GM19328 (cell line): Measurements from ENCODE around the gene NR1H4.
"Not testable (repeated sequence)": the region's sequence is repeated elsewhere in the genome, so short reads cannot be mapped to it uniquely, and the experiment has no call there.

Experiments
- ATAC-seq: cut with Tn5 transposase; IDR thresholded peaks from one replicate; pipeline ENCODE4 v1.9.1; 2021; ENCODE audit warnings: mild to moderate bottlenecking, moderate library complexity; ENCODE audit not compliant: unreplicated experiment

The NR1H4 gene

DNA sequence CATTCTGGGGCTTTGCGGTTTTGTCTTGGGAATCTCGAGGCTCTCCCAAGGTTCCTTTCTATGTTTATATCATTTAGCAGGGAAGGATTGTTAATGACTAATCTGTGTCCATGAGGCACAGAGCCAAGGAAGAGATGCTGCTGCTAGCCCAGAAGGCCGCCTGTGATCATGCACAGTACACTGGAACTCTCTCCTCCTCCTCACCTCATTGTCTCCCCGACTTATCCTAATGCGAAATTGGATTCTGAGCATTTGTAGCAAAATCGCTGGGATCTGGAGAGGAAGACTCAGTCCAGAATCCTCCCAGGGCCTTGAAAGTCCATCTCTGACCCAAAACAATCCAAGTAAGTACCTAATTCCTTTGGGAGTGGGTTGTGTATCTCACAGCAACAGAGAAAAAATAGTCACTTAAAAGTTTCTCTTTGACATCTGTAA, at the start of gene NR1H4:
Gene NR1H4, plus strand, starts transcription at position 151 of the 435 bp plus-strand sequence. CDS start 19,458 bp downstream, outside the sequence.
- ATAC-seq = no peak

DNA sequence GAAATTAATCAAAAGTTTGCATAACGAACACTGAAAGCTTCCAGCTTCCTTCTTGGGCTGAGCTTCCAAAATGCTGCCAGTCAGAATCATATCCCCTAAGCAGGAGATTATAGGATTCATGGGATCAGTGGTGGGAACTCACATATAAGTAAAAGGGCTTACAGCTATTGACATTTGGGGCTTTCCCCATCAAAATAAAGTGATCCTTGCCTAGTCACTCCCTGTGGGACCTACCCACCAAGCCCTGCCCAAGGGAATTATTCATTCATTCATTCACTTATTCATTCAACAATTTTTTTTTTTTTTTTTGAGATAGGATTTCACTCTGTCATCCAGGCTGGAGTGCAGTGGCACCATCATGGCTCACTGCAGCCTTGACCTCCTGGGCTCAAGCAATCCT, 47.5 kb upstream of the NR1H4 start:
- ATAC-seq = no peak

DNA sequence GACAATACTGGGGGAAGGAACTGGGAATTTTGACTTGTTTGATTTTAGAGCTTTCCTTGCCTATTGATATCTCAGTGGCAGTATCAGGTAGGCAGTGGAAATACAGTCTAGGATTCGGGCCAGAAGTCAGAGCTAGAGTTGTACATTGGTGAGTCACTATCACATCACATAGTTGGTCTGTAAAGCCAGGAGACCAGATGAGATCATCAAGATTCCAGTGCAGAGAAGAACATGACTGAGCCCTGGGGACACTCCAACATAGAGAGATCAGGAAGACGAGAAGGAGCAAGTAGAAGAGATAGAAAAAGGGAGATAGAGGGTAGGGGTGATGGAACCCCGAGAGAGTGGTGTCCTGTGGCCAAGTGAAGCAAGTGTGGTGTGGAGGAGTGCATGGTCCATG, 46.6 kb upstream of the NR1H4 start:
- no peak for ATAC-seq

DNA sequence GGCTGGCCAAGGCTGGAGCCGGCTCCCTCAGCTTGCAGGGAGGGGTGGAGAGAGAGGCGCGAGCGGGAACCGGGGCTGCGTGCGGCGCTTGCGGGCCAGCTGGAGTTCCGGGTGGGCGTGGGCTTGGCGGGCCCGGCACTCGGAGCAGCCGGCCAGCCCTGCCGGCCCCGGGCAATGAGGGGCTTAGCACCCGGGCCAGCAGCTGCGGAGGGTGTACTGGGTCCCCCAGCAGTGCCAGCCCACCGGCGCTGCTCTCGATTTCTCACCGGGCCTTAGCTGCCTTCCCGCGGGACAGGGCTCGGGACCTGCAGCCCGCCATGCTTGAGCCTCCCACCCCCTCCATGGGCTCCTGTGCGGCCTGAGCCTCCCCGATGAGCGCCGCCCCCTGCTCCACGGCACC, 43.4 kb upstream of the NR1H4 start:
- ATAC-seq = not testable (repeated sequence)

DNA sequence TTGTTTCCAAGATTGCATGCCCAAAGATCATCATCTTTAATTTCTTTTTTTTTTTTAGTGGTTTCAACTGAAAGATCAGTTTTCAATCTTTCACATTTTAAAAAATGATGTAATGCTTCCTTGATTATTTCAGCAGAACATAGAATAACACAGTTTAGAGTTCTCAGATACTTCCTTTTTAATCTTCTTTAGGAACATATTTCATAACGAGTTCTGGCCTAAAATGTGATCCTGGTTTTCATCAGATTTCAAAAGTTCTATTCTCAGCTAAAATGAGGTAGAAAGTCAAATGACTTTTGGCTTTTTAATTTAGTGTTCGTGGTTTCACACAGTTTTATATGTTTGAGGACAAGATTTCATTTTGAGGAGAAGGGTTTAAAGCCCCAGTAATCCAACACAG, 40.0 kb upstream of the NR1H4 start:
- ATAC-seq = no peak

DNA sequence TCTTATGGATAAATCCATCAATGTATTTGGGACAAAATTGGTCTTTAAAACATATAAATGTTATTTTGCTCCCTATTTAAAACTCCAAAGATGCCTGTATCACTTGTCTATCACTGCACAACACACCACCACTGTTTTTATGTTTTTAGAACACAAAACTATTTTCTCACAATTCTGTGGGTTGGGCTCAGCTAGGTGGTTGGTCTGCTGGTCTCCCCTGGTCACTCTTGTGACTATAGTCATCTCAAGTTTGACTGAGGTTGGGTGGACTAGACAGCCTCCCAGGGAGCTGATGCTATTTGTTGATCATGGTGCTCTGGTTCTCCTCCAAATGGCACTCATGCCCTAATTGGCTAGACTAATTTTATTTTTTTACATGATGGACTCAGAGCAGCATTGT, 39.5 kb upstream of the NR1H4 start:
- ATAC-seq = no peak

DNA sequence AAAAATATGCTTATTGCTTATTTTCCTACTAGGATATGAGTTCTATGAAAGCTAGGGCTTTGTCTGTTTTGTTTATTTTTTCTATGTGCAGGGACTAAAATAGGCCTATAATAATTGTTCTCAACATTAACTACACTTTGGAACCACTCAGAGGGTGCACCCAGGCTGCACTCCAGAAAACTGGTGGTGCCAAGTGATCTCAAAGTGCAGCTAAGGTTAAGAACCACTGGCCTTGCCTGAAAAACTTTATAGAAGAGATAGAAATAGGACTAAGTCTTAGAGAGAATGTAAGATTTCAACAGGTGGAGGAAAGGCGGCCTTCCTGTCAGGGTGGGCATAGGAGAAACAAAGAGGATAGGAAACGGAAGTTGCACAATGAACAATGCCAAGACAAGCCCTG, 37.7 kb upstream of the NR1H4 start:
- no peak for ATAC-seq

DNA sequence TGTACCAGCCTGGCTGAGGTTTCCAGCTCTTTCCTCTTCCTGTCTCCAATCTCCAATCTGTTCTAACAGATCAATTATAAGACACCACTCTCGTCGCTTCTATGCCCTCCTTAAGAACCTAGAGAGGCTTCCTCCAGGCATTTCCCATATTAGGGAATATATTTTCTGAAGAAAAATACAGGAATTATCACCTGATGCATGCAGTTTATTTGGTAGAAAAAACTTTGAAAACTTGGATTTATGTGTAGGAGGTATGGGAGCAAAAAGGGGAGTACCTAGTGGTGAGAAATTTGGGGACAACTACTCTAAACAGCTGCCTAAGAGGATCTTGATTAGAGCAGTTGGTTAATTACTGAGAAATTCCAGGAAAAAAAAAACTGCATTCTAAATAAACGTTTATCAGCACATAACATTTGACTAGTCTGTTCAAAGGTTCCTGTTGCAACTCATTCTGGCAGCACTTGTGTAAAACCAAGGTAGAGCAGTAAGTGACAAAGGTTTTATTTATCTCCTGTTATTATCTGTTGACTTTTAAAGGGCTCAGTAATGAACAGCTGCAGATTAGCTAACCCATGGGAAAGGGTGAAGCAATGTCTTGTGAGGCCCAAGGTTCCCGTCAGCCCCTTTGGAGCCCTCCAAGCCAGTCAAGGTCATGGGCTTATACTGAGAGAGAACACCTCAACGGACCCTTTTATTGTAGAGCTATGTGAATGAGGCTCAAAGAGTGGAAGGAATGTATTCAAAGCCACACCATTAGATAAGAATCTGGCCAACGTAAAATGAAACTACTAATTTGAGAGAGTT, 36.4 kb upstream of the NR1H4 start:
- no peak for ATAC-seq

DNA sequence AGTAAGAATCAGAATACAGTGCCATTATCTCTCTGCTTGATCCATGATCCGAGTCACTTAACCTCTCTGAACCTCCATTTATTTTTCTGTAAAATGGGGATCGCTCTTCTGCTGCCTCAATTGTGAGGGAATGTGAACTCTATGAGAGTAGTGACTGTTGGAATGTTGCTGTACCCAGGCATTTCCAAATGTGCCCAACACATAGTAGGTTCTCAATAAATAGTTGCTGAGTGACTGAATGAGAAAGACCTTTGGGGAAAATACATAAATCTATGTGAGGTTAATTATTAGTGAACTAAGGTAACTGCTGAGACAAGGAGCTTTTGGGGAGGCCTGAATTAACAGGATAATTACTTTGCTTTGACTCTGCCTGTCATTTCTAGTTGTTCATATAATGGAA, 33.9 kb upstream of the NR1H4 start:
- ATAC-seq = no peak

DNA sequence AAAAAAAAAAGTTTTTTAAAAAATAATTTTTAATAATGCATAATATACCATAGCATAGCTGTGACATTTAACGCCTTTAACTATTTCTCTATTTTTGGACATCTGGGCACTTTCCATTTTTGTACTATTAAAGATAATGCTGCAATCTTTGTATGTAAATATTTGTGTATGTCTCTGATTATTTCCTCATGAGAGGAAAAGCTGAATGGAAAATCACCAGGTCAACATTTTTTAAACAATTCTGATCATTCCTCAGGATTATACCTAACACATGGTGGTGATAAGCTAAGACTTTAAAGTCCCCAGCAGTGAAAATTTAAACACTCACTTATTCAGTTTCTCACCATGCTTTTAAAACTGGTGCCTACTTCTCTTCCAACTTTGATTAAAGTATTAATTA, 31.3 kb upstream of the NR1H4 start:
- ATAC-seq = no peak

DNA sequence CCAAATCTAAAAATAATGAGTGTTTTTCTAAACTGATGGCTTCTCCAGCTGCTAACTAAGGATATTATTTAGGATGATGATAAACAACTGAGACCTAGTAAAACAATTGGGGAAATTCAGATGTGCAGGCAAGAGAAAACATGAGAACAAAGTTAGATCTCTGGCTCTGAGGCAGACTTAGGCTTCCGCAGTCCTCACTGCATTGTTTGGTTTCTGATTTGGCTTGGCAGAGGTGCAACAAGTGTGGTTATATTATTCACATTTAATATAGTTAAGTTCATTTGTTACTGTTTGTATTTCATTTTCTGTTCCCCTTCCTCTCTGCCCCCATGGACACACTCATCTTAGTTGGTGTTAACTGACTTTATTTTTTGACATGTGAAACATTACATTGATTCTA, 30.2 kb upstream of the NR1H4 start:
- no peak for ATAC-seq

DNA sequence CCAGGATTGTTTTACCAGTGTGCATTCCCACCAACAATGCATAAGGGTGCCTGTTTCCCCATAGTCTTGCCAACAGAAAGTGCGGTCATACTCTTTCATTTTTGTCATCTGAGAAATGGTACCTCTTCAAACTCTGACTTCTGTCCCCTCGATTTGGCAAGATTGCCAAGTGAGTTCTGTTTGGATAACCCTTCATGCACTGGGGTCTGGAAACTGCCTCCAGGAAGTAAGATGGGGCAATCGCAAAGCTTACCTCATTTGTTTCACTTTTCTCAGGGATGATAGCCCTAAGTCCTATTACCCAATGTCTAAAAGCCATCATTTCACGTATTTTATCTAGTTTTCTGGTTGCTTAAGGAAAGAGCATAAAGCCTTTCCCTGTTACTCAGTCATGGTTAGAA, 28.6 kb upstream of the NR1H4 start:
- no peak for ATAC-seq

DNA sequence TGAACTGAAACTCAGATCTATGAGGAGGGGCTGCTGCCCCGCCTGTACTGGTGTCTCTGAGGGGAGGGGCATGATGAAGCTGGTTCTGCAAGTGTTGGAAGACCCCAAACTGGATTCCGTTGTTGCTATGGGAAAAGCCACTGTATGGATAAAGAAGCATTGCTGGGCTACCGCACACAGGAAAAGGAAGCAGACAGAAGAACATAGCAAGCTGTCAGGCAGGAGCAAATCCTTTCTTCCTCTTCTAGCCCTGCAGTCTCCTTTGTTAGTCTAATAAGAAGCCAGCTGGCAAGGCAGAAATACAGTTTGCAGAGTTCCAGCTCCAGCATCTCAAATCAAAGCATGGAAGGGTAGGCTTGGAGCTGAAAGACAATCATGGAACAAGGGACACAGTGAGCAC, 26.3 kb upstream of the NR1H4 start:
- no peak for ATAC-seq

DNA sequence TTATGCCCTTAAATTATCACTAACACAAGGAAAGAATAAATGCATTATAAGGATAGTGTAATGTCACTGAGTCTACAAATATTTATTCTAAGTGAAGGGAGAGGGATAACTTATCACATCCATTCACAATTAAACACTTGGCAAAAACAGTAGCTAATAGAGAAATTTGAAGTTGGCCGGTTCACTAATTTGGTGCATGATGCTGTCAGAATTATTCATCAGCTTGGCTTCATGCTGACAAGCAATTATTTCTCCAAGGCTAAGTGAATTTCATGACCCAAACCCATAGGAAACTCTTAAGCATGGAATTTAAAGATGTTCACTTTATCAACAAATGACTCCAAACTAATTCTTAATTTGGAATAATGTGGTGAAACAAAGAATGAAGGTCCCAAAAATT, 25.0 kb upstream of the NR1H4 start:
- no peak for ATAC-seq

DNA sequence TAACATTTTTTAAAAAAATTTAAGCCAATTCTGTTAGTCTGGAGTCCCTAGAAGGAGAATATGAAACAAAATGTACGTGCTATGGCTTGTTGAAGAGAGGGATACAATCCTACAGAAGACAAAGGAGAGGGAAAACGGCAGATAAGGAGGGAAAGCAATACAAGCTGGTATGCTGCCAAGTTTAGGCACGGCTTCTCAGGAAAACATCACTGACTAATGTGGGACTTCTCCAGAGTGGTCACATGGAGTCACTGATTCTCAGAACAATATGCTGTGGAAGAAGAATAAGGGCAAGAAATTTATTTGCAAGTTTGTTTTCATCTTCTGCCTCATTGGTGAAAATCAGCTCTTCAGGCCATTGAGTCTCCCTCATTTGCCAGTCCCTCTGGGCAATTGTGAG, 22.9 kb upstream of the NR1H4 start:
- no peak for ATAC-seq

DNA sequence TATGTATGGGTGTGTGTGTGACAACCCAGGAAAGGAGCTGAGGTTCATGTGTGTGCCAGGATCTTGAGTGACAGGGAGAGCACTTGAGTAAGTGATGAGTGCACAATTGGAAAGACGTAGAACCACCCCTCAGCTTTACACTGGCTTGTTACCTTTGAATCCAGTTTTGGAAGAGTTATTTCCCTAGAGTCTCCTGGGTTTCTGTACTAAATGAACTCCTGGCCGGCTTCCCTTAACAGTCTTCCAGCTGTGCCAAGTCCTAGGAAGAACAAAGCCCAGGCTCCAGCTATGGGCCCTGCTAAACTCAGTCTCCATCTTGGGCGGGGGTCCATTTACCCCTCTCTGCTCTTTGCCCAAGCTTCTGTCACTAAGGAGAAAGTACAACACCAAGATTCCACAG, 19.7 kb upstream of the NR1H4 start:
- no peak for ATAC-seq

DNA sequence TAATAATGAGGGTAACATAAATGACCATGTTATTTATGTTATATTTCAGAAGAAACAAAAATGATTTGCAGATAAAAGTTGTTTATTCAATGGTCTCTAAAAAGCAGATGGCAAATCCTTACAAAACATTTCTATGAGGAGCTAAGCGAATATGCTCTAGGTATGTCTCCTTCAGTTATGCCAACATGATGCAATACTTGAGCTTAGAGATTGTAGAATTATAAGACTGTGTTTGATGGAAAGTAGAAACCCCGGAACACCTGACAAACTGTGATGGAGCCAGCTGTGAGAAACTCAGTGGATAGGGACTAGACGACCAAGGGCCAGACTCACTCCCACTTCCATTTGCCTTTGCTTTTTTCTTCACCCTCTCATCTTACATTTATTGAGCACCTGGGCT, 17.8 kb upstream of the NR1H4 start:
- no peak for ATAC-seq

DNA sequence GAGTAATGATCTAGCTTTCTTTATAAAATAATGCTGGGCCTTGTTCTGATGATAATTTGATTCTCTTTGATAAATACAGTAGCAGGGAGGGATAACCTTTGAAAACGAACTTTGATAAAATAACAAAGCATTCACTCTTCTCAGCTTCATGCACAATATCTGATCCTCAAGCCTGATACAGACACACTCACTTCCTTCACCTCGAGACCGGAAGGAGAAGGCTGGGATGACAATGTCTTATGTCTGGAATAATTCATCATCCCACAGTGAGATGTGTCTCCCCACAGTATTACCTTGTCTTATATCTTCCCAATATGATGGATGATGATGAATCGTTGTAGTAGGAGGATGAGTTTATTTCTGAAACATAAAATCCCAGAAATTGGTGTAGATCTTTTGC, 15.5 kb upstream of the NR1H4 start:
- no peak for ATAC-seq

DNA sequence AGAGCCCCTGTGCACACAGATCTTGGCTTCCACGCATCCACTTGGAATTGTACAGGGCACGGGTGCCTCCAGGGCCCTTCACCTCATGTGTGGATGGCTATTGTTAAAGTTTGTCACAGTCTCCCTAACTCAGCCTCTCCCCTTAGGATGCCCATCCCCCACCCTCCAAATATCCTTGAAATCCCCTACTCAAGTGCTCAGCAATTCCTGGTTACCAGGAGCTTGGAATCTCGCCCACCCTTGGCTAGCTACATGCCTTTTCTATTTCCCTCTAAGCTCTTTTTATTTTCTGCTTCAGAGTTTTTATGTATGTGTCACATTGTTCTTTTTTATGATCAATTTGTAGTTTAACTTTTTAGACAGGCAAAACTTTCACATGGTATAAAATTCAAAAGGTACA, 13.0 kb upstream of the NR1H4 start:
- ATAC-seq = no peak

DNA sequence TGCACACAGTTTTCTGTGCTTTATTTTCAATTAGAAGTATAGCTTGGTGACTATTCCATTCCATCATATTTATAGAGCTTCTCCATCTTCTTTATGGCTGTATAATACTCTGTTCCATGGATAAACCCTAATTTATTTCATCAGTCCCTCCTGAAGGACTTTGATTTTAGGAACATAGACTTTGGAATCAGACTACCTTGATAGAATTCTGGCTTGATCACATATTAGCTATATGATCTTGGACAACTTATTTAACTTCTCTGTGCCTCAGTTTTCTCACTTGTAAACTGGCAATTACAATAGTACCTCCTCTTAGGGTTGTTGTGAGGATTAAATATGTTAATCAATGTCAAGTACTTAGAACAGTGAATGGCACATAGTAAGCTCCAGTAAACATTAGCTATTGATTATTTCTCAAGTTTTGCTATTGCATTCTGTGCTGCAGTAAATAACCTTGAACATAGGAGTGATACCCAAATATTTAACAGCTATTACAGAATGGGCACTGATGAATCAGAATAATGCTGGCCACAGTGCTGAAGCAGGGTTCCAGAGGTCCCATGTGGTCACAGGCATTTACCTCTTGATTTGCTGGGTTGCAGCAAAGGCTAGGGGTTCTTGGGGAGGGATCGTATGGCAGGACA, 12.2 kb upstream of the NR1H4 start:
- no peak for ATAC-seq

DNA sequence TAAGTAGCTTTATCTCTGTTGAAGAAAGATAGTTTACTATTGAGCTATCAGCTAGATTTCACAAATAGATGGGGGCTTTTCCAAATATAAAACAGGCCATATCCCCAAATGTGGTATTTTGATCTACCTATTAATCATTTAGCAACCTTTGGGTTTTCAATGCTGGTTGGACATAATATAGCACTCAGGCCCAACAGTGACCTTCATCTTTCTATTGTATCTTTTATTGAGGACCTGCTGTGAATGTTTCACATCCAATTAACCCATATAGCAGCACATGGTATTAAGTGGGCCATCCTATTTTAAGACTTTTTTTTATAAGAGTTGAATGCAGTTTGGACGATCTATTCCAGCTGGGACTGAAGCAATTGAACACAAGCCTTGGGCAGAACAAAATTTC, 10.0 kb upstream of the NR1H4 start:
- no peak for ATAC-seq

DNA sequence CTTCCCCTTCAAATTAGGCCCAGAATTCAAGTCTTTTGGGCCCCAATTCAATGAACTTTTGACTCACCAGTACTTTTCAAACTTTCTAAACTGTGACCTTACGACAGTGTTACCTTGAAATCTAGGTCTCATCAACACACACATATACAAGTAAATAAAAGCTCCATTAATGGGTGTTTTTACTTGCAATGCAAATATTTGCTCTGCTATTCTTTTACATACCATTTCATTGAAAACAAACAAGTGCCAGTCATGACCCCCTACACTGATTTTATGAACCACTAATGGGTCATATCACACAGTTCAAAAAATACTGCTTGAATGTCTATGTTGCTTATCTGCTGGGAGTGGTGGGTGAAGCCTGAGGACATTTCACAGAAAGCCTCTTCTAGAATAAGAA, 9.1 kb upstream of the NR1H4 start:
- ATAC-seq = no peak

DNA sequence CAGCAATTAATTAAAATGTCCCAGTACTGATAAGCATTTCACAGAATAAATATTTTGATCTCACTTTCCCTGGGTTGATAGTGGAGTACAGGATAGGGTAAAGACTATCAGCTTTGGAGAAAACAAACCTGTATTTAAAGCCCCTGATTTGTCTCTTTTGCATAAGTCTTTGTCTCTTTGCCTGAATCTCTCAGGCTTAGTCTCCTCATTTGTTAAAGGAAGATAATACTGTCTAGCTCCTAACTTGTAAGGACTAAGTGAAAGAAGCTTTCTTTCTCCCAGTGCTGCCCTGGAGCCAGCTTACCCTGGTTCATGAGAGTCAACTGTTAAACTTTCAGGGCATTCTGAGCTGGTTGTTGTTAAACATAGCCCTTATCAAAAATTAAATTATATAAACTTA, 5.5 kb upstream of the NR1H4 start:
- no peak for ATAC-seq
